ENCODE results near the gene NEMF. TPM values are rescaled to one million over a fixed set of nuclear protein-coding genes. Genes with fewer than 3 reads are reported as not detected.

Gene NEMF
- total RNA-seq, 1 experiment from 2014 or later, result 50.1 TPM

- TF ChIP-seq ERG (CRISPR knock-in tag; IDR thresholded peaks at IDR 0.05) (no peak), HMGA2 (CRISPR knock-in tag; IDR thresholded peaks at IDR 0.05) (no peak), SOX15 (CRISPR knock-in tag; IDR thresholded peaks at IDR 0.05) (no peak), FOXK1 (CRISPR knock-in tag; IDR thresholded peaks at IDR 0.05) (no peak), ATF2 (CRISPR knock-in tag; IDR thresholded peaks at IDR 0.05; ENCODE audit: borderline replicate concordance, low read depth) (no peak), CBFB (CRISPR knock-in tag; IDR thresholded peaks at IDR 0.05; ENCODE audit: low read depth) (no peak)
Observed at GRCh38 chr14:49849213-49849847, 3.3 kb downstream of the NEMF start (continued).

- H3K36me3 Mint-ChIP-seq, result peaks cover 75% of the 10 kb centered on the region
- POLR2A ChIA-PET, result no interaction called here
- H3K9me3 Mint-ChIP-seq, result no peaks in the 10 kb centered on the region
- no peaks in the 10 kb centered on the region for H3K4me1 Mint-ChIP-seq
- no peak overlapping the region for H3K27ac Mint-ChIP-seq
- DNase-seq (ENCODE audit: low spot score) (no peak), ATAC-seq (no peak)
- CTCF ChIA-PET, result no interaction called here
- TF ChIP-seq MYBL2 (CRISPR knock-in tag; IDR thresholded peaks at IDR 0.05) (no peak), ZBTB43 (CRISPR knock-in tag; IDR thresholded peaks at IDR 0.05) (no peak), ZNF263 (CRISPR knock-in tag; IDR thresholded peaks at IDR 0.05; ENCODE audit: low read depth) (no peak), ESRRA (CRISPR knock-in tag; IDR thresholded peaks at IDR 0.05; ENCODE audit: borderline replicate concordance) (no peak), E2F5 (CRISPR knock-in tag; IDR thresholded peaks at IDR 0.05) (no peak)
- no peak overlapping the region for H3K4me3 Mint-ChIP-seq
- no peaks in the 10 kb centered on the region for H3K27me3 Mint-ChIP-seq (ENCODE audit: low read depth)
Observed at GRCh38 chr14:49828640-49829039, 23.9 kb downstream of the NEMF start.

GRCh38 chr14:49820176-49820575, 32.4 kb downstream of the NEMF start:
- no peaks in the 10 kb centered on the region for H3K27me3 Mint-ChIP-seq (ENCODE audit: low read depth)
- no peak for DNase-seq (ENCODE audit: low spot score)
- H3K4me3 Mint-ChIP-seq, result no peak overlapping the region
- no peak for ATAC-seq
- H3K9me3 Mint-ChIP-seq, result peaks cover 15% of the 10 kb centered on the region
- no peak for TF ChIP-seq RELA (CRISPR knock-in tag; IDR thresholded peaks at IDR 0.05; ENCODE audit: borderline replicate concordance)
- no peak for TF ChIP-seq ZNF423 (CRISPR knock-in tag; IDR thresholded peaks at IDR 0.05)
- TF ChIP-seq GTF2I (CRISPR knock-in tag; conservative IDR thresholded peaks at IDR 0.05), result no peak
- no peak for TF ChIP-seq JAZF1 (CRISPR knock-in tag; IDR thresholded peaks at IDR 0.05)
- TF ChIP-seq ZNF219 (CRISPR knock-in tag; IDR thresholded peaks at IDR 0.05; ENCODE audit: borderline replicate concordance), result no peak
- TF ChIP-seq MAX (CRISPR knock-in tag; IDR thresholded peaks at IDR 0.05), result no peak
- no peak for TF ChIP-seq AFF4 (CRISPR knock-in tag; IDR thresholded peaks at IDR 0.05; ENCODE audit: borderline replicate concordance)
- TF ChIP-seq NR1H2 (CRISPR knock-in tag; IDR thresholded peaks at IDR 0.05), result no peak
- TF ChIP-seq ERG (CRISPR knock-in tag; IDR thresholded peaks at IDR 0.05), result no peak
- no peak for TF ChIP-seq TEAD1 (CRISPR knock-in tag; IDR thresholded peaks at IDR 0.05)
- no peak for TF ChIP-seq ATF3 (CRISPR knock-in tag; conservative IDR thresholded peaks at IDR 0.05)
- TF ChIP-seq GABPB1 (CRISPR knock-in tag; IDR thresholded peaks at IDR 0.05), result no peak
- no peak for TF ChIP-seq E2F5 (CRISPR knock-in tag; IDR thresholded peaks at IDR 0.05)
- ChIA-PET POLR2A (no interaction called here), CTCF (no interaction called here)
- peaks cover 72% of the 10 kb centered on the region for H3K36me3 Mint-ChIP-seq
- H3K27ac Mint-ChIP-seq, result no peak overlapping the region
- H3K4me1 Mint-ChIP-seq, result no peaks in the 10 kb centered on the region
